WTC11 (cell line): ENCODE results near the gene MMP7.

Experiments
- ELF4 ChIP-seq: sonication (generic); formaldehyde crosslinking; IDR thresholded peaks from 2 replicates; pipeline ENCODE4 v1.8.1; 2022; ENCODE audit warnings: low read depth, mild to moderate bottlenecking, moderate library complexity, missing genetic modification reagents
- JUN ChIP-seq: sonication (generic); formaldehyde crosslinking; IDR thresholded peaks from 2 replicates; pipeline ENCODE4 v1.8.0; 2023; ENCODE audit warnings: mild to moderate bottlenecking, missing genetic modification reagents
- NFYB ChIP-seq: sonication (generic); formaldehyde crosslinking; conservative IDR thresholded peaks from 2 replicates; pipeline ENCODE4 v1.8.0; 2022; ENCODE audit warnings: low read depth, missing genetic modification reagents
- NR2C2 ChIP-seq: sonication (generic); formaldehyde crosslinking; IDR thresholded peaks from 2 replicates; pipeline ENCODE4 v1.8.0; 2022; ENCODE audit warnings: mild to moderate bottlenecking, missing genetic modification reagents
- TF ChIP-seq, protein P1 (sequence below): fragments of 200-600 bp; IDR thresholded peaks from 2 replicates; pipeline ENCODE4 v1.8.0; 2022; ENCODE audit warnings: antibody characterized with exemption
- TF ChIP-seq, protein P2 (sequence below): sonication (generic); formaldehyde crosslinking; IDR thresholded peaks from 2 replicates; pipeline ENCODE4 v1.8.0; 2022; ENCODE audit warnings: mild to moderate bottlenecking, missing genetic modification reagents
- TF ChIP-seq, protein P3 (sequence below): sonication (generic); formaldehyde crosslinking; IDR thresholded peaks from 2 replicates; pipeline ENCODE4 v1.8.1; 2023; ENCODE audit warnings: mild to moderate bottlenecking, missing genetic modification reagents

GRCh38 chr11:102527684-102528083 is 2.9 kb downstream of the MMP7 start:
- TF ChIP-seq, protein P1, sequence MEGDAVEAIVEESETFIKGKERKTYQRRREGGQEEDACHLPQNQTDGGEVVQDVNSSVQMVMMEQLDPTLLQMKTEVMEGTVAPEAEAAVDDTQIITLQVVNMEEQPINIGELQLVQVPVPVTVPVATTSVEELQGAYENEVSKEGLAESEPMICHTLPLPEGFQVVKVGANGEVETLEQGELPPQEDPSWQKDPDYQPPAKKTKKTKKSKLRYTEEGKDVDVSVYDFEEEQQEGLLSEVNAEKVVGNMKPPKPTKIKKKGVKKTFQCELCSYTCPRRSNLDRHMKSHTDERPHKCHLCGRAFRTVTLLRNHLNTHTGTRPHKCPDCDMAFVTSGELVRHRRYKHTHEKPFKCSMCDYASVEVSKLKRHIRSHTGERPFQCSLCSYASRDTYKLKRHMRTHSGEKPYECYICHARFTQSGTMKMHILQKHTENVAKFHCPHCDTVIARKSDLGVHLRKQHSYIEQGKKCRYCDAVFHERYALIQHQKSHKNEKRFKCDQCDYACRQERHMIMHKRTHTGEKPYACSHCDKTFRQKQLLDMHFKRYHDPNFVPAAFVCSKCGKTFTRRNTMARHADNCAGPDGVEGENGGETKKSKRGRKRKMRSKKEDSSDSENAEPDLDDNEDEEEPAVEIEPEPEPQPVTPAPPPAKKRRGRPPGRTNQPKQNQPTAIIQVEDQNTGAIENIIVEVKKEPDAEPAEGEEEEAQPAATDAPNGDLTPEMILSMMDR, result no peak
- TF ChIP-seq NR2C2 (CRISPR knock-in tag) (no peak), JUN (CRISPR knock-in tag) (no peak), NFYB (CRISPR knock-in tag) (no peak), ELF4 (CRISPR knock-in tag) (no peak)
- TF ChIP-seq, protein P2, sequence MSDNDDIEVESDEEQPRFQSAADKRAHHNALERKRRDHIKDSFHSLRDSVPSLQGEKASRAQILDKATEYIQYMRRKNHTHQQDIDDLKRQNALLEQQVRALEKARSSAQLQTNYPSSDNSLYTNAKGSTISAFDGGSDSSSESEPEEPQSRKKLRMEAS (CRISPR knock-in tag), result no peak
- TF ChIP-seq, protein P3, sequence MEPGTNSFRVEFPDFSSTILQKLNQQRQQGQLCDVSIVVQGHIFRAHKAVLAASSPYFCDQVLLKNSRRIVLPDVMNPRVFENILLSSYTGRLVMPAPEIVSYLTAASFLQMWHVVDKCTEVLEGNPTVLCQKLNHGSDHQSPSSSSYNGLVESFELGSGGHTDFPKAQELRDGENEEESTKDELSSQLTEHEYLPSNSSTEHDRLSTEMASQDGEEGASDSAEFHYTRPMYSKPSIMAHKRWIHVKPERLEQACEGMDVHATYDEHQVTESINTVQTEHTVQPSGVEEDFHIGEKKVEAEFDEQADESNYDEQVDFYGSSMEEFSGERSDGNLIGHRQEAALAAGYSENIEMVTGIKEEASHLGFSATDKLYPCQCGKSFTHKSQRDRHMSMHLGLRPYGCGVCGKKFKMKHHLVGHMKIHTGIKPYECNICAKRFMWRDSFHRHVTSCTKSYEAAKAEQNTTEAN (CRISPR knock-in tag), result no peak
